Vagina (tissue), 2 donors: Measurements from ENCODE around the gene KLRB1.

Experiments
- POLR2A ChIP-seq, 2 donors: fragments of 450-650 bp; IDR thresholded peaks; one replicate each; pipeline ENCODE4 v1.6.1; 2017; ENCODE audit warnings: antibody characterized with exemption in 2 of 2, mild to moderate bottlenecking in 2 of 2, moderate library complexity in 2 of 2
- POLR2AphosphoS5 ChIP-seq, 2 donors: sonication (generic); formaldehyde crosslinking; IDR thresholded peaks; one replicate each; pipeline ENCODE4 v1.9.0; 2017; ENCODE audit warnings: antibody characterized with exemption in 2 of 2, mild to moderate bottlenecking in 2 of 2, low read depth in 1 of 2; ENCODE audit not compliant: insufficient read depth in 1 of 2
- TF ChIP-seq, protein P1 (sequence below), 3 experiments: fragments of 450-650 bp in 2 of 3; fragments of 200-600 bp in 1 of 3; sonication (generic) in 1 of 3; IDR thresholded peaks; one replicate each; pipeline ENCODE4 v1.5.1; 2017 to 2019; ENCODE audit warnings: antibody characterized with exemption in 3 of 3, mild to moderate bottlenecking in 2 of 3, moderate library complexity in 2 of 3

DNA sequence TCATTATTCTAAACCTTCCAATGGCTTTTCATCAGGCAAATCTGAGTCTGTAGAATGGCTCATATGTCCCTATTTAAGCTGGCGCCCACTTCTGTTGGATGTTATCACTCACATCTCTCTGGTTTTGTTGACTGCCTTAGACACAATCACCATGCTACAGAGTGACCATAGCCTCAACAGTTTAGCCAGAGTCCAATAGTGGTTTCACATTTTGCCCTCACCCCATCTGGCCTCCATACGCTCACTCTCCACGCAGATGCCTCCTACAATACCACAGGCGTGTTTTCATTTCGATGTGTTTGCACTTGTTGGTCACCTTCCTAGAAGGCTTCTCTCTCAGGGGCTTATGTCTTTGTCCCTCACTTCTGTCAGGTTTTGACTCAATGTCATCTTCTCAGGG, 3.4 kb downstream of the KLRB1 start:
- TF ChIP-seq, protein P1, sequence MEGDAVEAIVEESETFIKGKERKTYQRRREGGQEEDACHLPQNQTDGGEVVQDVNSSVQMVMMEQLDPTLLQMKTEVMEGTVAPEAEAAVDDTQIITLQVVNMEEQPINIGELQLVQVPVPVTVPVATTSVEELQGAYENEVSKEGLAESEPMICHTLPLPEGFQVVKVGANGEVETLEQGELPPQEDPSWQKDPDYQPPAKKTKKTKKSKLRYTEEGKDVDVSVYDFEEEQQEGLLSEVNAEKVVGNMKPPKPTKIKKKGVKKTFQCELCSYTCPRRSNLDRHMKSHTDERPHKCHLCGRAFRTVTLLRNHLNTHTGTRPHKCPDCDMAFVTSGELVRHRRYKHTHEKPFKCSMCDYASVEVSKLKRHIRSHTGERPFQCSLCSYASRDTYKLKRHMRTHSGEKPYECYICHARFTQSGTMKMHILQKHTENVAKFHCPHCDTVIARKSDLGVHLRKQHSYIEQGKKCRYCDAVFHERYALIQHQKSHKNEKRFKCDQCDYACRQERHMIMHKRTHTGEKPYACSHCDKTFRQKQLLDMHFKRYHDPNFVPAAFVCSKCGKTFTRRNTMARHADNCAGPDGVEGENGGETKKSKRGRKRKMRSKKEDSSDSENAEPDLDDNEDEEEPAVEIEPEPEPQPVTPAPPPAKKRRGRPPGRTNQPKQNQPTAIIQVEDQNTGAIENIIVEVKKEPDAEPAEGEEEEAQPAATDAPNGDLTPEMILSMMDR (IDR thresholded peaks at IDR 0.05), result no peak
- TF ChIP-seq POLR2A (IDR thresholded peaks at IDR 0.05), result no peak
- TF ChIP-seq POLR2AphosphoS5 (IDR thresholded peaks at IDR 0.05; ENCODE audit: insufficient read depth in 1 of 2, low read depth in 1 of 2), result no peak
